CD4-positive, alpha-beta T cell treated with Interleukin-6 for 4 hours (primary cell): Measurements from ENCODE around the gene DNMT3B.
"Not testable (repeated sequence)": the region's sequence is repeated elsewhere in the genome, so short reads cannot be mapped to it uniquely, and the experiment has no call there.

ENCODE experiments used
- DNase-seq: peaks from one replicate; pipeline ENCODE4 v3.0.0-alpha.2; 2020; ENCODE audit warnings: mixed read lengths

Gene DNMT3B

GRCh38 chr20:32792316-32792715 lies 30.1 kb downstream of the DNMT3B start:
- DNase-seq, result peak; percentile 35

GRCh38 chr20:32792731-32793458 lies 30.7 kb downstream of the DNMT3B start:
- no peak for DNase-seq

- DNase-seq, result no peak
These were observed 34.3 kb downstream of the DNMT3B start for GRCh38 chr20:32796383-32796948.

- DNase-seq, result no peak
These were observed 34.8 kb downstream of the DNMT3B start for GRCh38 chr20:32796981-32797451.

GRCh38 chr20:32797571-32797970 lies 35.4 kb downstream of the DNMT3B start:
- not testable (repeated sequence) for DNase-seq

DNA sequence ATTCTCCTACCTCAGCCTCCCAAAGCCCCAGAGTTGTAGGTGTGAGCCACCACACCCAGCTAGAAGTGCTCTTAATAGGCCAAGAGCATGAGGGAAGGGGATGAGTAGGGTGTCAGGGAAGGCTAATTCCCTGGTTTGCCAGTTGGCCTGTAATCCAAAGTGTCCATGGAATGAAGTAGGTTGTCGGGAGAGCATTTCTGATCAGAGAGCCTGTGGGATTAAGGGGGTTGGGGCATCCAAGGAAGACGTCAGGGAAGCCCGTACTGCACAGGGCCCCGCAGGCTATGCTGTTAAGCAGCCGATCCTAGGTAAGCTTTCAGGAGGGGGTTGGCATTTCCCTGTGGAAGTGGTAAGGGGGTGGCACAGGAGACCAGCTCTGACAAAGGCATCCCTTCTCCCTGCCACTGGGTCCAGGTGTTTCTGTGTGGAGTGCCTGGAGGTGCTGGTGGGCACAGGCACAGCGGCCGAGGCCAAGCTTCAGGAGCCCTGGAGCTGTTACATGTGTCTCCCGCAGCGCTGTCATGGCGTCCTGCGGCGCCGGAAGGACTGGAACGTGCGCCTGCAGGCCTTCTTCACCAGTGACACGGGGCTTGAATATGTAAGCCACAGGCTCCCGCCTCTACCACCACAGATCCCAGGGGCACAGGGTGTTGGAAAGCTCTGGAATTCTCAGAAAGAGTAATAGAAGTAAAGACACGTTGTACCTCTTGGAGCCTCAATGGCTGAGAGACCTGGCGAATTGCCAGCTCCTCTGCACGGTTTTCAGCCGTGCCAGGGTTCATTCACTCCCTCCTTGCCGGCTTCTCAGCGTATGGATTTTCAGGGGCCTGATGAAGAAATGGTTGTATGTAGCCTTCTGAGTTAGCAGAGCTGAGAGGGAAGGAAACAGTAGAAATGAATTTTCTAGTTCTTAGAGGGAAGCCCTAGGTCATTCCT lies 36.1 kb downstream of the DNMT3B start:
- no peak for DNase-seq

DNA sequence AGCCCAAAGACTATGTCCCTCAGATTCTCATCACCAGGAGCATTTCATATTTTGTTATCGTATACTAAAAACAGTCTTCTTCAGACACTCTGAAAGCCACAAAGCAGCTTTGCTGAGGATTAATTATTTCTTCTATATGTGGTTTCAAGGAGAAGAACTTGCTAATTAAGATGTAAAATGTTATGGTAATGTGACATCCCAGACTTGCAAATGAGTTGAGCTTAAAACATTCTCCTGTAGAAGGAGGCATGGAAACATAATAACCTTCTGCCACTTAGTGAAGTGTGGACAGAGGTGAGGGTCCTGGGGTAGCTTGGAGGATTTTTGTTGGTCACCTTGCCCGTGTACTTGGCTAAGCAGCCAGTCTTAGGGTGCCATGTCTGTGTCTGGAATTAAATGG lies 40.9 kb downstream of the DNMT3B start:
- DNase-seq, result no peak

GRCh38 chr20:32804022-32804715 lies 42.0 kb downstream of the DNMT3B start:
- DNase-seq, result no peak

DNA sequence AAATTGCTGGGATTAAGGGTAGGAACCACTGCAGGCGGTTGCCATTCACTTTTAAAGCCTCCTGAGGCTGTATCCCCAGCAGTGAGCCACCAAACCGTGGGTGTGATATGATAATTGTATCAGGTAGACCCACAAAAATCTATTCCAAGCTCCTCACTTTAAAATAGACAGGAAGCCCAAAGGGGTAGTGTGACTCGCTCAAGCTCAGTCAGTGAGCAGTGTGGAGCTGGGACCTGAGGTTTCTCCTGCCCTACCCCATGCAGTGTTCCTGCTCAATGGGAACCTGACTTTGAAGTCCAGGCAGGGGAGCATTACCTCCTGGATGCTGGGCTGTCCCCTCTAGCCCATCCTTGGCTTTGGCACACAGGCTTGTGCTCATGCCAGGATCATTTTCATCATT lies 42.6 kb downstream of the DNMT3B start:
- DNase-seq, result no peak

GRCh38 chr20:32805721-32806120 lies 43.5 kb downstream of the DNMT3B start:
- DNase-seq, result no peak

DNA sequence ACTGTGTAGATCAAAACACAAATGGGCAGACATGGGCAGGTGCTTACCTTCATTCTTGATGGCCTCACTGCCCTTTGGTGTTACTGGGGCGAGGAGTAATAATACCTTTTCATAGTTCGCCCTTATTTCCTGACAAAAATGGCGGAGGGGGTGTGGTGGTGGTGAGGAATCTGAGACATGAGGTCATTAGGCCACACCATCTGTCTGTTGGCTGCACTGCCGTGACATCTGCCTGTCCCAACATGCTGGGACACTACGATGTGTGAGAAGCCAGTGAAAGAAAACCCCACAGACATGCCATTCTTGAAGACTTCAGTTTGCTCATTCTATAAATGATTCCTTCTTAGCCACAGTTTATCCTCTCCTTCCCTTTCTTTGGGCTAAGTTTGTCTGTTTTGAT lies 44.2 kb downstream of the DNMT3B start:
- no peak for DNase-seq

DNA sequence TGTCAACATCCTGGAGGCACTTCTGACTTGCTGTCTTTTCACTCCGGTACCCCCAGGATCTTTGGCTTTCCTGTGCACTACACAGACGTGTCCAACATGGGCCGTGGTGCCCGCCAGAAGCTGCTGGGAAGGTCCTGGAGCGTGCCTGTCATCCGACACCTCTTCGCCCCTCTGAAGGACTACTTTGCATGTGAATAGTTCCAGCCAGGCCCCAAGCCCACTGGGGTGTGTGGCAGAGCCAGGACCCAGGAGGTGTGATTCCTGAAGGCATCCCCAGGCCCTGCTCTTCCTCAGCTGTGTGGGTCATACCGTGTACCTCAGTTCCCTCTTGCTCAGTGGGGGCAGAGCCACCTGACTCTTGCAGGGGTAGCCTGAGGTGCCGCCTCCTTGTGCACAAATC lies 45.5 kb downstream of the DNMT3B start:
- no peak for DNase-seq

- DNase-seq, result no peak
These were observed 46.3 kb downstream of the DNMT3B start for GRCh38 chr20:32808438-32808837.

DNA sequence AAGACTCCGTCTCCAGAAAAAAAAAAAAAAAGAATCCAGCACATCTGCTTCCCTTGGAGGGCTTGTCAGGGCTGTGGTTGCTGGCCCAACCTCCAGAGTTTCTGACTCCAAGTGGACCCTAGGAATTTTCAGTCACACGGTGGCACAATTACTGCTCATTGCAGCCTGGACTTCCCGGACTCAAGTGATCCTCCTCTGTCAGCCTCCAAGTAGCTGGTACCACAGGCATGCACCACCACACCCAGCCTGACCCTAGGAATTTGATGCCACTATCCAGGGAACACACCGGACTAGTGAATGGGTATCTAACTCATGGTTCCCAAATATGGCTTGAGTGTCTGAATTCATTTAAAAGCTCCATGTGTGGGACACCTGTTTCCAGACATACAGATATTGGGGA lies 47.7 kb downstream of the DNMT3B start:
- no peak for DNase-seq

DNA sequence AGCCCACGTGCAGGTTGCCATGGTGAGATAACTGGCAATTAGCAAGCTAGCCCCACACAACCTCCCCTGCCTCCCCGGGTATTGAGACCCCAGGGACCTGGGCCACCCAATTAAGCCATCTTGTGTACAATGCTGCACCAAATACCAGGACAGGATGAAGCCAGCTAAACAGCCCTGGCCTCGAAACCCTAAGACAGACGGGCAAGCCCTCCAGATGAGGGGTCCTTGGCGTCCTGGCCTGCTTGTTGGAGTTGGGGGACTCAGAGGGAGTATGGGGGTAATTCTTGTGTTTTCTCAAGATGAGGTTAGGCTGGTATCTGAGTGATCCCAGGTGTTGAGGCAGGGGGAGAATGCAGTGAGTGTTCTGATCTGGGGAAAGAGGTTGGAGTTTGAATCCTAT lies 48.8 kb downstream of the DNMT3B start:
- DNase-seq, result no peak

DNA sequence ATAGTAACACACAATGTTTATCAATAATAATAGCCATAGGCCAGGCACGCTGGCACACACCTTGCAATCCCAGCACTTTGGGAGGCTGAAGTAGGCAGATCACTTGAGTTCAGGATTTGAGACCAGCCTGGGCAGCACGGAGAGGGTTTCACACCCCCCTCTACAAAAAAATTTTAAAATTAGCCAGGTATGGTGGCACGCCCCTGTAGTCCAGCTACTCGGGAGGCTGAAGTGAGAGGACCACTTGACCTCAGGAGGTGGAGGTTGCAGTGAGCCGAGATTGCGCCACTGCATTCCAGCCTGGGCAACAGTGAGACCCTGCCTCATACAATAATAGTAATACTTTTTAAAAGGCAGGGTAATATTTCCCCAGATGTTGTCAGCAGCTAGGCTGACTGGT lies 49.7 kb downstream of the DNMT3B start:
- no peak for DNase-seq

- peak; percentile 87 for DNase-seq
These were observed 58.0 kb downstream of the DNMT3B start for GRCh38 chr20:32819992-32820697.

- no peak for DNase-seq
These were observed 58.7 kb downstream of the DNMT3B start for GRCh38 chr20:32820698-32821377.

DNA sequence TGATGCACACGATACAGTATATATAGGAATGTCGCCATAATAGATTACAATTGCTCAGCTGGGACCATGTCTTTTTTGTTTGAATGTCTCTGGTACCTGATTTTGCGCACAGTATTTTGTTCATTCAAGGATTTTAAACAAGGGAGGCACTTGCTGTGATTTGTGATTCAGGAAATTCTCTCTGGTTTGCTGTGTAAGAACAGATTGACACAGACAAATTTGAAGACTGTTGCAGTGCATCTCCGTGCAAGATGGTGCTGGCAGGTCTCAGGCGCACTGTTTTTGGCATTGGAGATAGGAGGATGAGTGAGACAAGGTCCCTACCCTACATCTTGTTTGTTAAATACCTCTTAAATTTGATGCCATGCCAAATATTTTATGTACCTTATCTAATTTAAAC lies 60.0 kb downstream of the DNMT3B start:
- no peak for DNase-seq

- peak; percentile 10 for DNase-seq
These were observed 60.9 kb downstream of the DNMT3B start for GRCh38 chr20:32823078-32823477.

- no peak for DNase-seq
These were observed 61.8 kb downstream of the DNMT3B start for GRCh38 chr20:32823737-32824588.
